Stimulated activated naive B cell treated with anti-CD40 and anti-IgM and Interleukin-4, amounts not matched to agents 10 μg/mL and 1 μg/mL and 100 μg/mL, for 72 hours (primary cell): ENCODE data around the gene PRKG1.

Source experiments
- ATAC-seq, 2 donors: fragments of 150-1000 bp; cut with Tn5 transposase; replicated peaks; 2 replicates each; pipeline ENCODE4 v1.10.0; 2021; ENCODE audit warnings: moderate library complexity in 1 of 2
- DNase-seq: peaks from one replicate; pipeline ENCODE4 v3.0.0; 2021
- H3K27ac Mint-ChIP-seq: one replicate; pipeline ENCODE4 v1.8.0; 2022; ENCODE audit warnings: mild to moderate bottlenecking, mixed read lengths
- H3K27me3 Mint-ChIP-seq, 2 donors: one replicate each; pipeline ENCODE4 v1.8.0; 2022; ENCODE audit warnings: mixed read lengths in 2 of 2
- H3K36me3 Mint-ChIP-seq, 2 donors: one replicate each; pipeline ENCODE4 v1.8.0; 2022; ENCODE audit warnings: mixed read lengths in 2 of 2, mild to moderate bottlenecking in 1 of 2
- H3K4me1 Mint-ChIP-seq, 2 donors: one replicate each; pipeline ENCODE4 v1.8.0; 2022; ENCODE audit warnings: mixed read lengths in 2 of 2, mild to moderate bottlenecking in 1 of 2
- H3K4me3 Mint-ChIP-seq, 2 donors: one replicate each; pipeline ENCODE4 v1.8.0; 2022; ENCODE audit warnings: mild to moderate bottlenecking in 2 of 2, mixed read lengths in 2 of 2, moderate library complexity in 1 of 2
- H3K9me3 Mint-ChIP-seq, 2 donors: one replicate each; pipeline ENCODE4 v1.8.0; 2022; ENCODE audit warnings: mixed read lengths in 2 of 2, mild to moderate bottlenecking in 1 of 2

PRKG1 gene

GRCh38 chr10:52313933-52314821, 1239.9 kb downstream of the PRKG1 start, which contains the start of gene DKK1:
DKK1 (plus strand) TSS chr10:52314281; CDS start chr10:52314435, 154 bp downstream.
- Mint-ChIP-seq H3K27me3 (peaks cover 43 to 53% of the 10 kb centered on the region in 2 donors), H3K4me3 (peak within 1 kb of the TSS; percentile 79), H3K9me3 (no peaks in the 10 kb centered on the region), H3K27ac (no peak within 1 kb of the TSS), H3K36me3 (no peaks in the 10 kb centered on the region), H3K4me1 (peaks cover 13 to 29% of the 10 kb centered on the region in 2 donors)
- DNase-seq (peak; percentile 25), ATAC-seq (peak; percentile 80)

- DNase-seq (peak; percentile 1), ATAC-seq (peak; percentile 43 to 44)
- no peak overlapping the region for H3K27ac Mint-ChIP-seq
- no peaks in the 10 kb centered on the region for H3K36me3 Mint-ChIP-seq
- H3K9me3 Mint-ChIP-seq: no peaks in the 10 kb centered on the region
- peaks cover 13 to 29% of the 10 kb centered on the region in 2 donors for H3K4me1 Mint-ChIP-seq
- H3K4me3 Mint-ChIP-seq: peak overlapping the region; percentile 79
- peaks cover 35 to 47% of the 10 kb centered on the region in 2 donors for H3K27me3 Mint-ChIP-seq
These were observed 1240.7 kb downstream of the PRKG1 start for GRCh38 chr10:52314822-52315552.

GRCh38 chr10:52316001-52316400, 1241.7 kb downstream of the PRKG1 start:
- peaks cover 29 to 42% of the 10 kb centered on the region in 2 donors for H3K27me3 Mint-ChIP-seq
- H3K4me3 Mint-ChIP-seq: no peak overlapping the region
- DNase-seq: no peak
- peaks cover 13 to 29% of the 10 kb centered on the region in 2 donors for H3K4me1 Mint-ChIP-seq
- no peak overlapping the region for H3K27ac Mint-ChIP-seq
- no peaks in the 10 kb centered on the region for H3K9me3 Mint-ChIP-seq
- H3K36me3 Mint-ChIP-seq: no peaks in the 10 kb centered on the region
- no peak for ATAC-seq

- ATAC-seq (no peak), DNase-seq (no peak)
- H3K27ac Mint-ChIP-seq: no peak overlapping the region
- H3K9me3 Mint-ChIP-seq: no peaks in the 10 kb centered on the region
- H3K4me3 Mint-ChIP-seq: no peak overlapping the region
- H3K27me3 Mint-ChIP-seq: peaks cover 29 to 37% of the 10 kb centered on the region in 2 donors
- no peaks in the 10 kb centered on the region for H3K36me3 Mint-ChIP-seq
- peaks cover 13 to 29% of the 10 kb centered on the region in 2 donors for H3K4me1 Mint-ChIP-seq
These were observed 1242.2 kb downstream of the PRKG1 start for GRCh38 chr10:52316500-52316899.

GRCh38 chr10:52318136-52318701, 1243.9 kb downstream of the PRKG1 start:
- H3K36me3 Mint-ChIP-seq: no peaks in the 10 kb centered on the region
- H3K4me1 Mint-ChIP-seq: peaks cover 10 to 24% of the 10 kb centered on the region in 2 donors
- no peak for DNase-seq
- no peaks in the 10 kb centered on the region for H3K9me3 Mint-ChIP-seq
- H3K27ac Mint-ChIP-seq: no peak overlapping the region
- no peak overlapping the region for H3K4me3 Mint-ChIP-seq
- ATAC-seq: no peak
- peaks cover 24 to 30% of the 10 kb centered on the region in 2 donors for H3K27me3 Mint-ChIP-seq

- DNase-seq (no peak), ATAC-seq (no peak)
- Mint-ChIP-seq H3K27me3 (peaks cover 18 to 25% of the 10 kb centered on the region in 2 donors), H3K4me3 (no peak overlapping the region), H3K4me1 (peaks cover 6 to 17% of the 10 kb centered on the region in 2 donors), H3K9me3 (no peaks in the 10 kb centered on the region), H3K36me3 (no peaks in the 10 kb centered on the region), H3K27ac (no peak overlapping the region)
These were observed 1244.7 kb downstream of the PRKG1 start for GRCh38 chr10:52318822-52319464.

GRCh38 chr10:52319926-52320325, 1245.6 kb downstream of the PRKG1 start:
- Mint-ChIP-seq H3K9me3 (no peaks in the 10 kb centered on the region), H3K27me3 (peaks cover 8 to 15% of the 10 kb centered on the region in 2 donors), H3K36me3 (no peaks in the 10 kb centered on the region), H3K4me3 (no peak overlapping the region), H3K27ac (no peak overlapping the region), H3K4me1 (peaks cover under 1 to 7% of the 10 kb centered on the region in 2 donors)
- ATAC-seq (no peak), DNase-seq (no peak)

GRCh38 chr10:52322323-52322722, 1248.0 kb downstream of the PRKG1 start:
- Mint-ChIP-seq H3K36me3 (no peaks in the 10 kb centered on the region), H3K27me3 (peaks cover 0 to 5% of the 10 kb centered on the region in 2 donors), H3K4me1 (no peaks in the 10 kb centered on the region), H3K9me3 (peaks cover 0 to 1% of the 10 kb centered on the region in 2 donors), H3K4me3 (no peak overlapping the region), H3K27ac (no peak overlapping the region)
- no peak for ATAC-seq
- DNase-seq: no peak

GRCh38 chr10:52322936-52323335, 1248.6 kb downstream of the PRKG1 start:
- Mint-ChIP-seq H3K27ac (no peak overlapping the region), H3K9me3 (peaks cover 0 to 1% of the 10 kb centered on the region in 2 donors), H3K4me3 (no peak overlapping the region), H3K36me3 (no peaks in the 10 kb centered on the region), H3K4me1 (no peaks in the 10 kb centered on the region), H3K27me3 (peaks cover 0 to 4% of the 10 kb centered on the region in 2 donors)
- DNase-seq: no peak
- no peak for ATAC-seq

- Mint-ChIP-seq H3K27ac (no peak overlapping the region), H3K27me3 (peaks cover 0 to 4% of the 10 kb centered on the region in 2 donors), H3K36me3 (no peaks in the 10 kb centered on the region), H3K9me3 (peaks cover 0 to 1% of the 10 kb centered on the region in 2 donors), H3K4me1 (no peaks in the 10 kb centered on the region), H3K4me3 (no peak overlapping the region)
- DNase-seq: no peak
- no peak for ATAC-seq
These were observed 1252.1 kb downstream of the PRKG1 start for GRCh38 chr10:52326382-52326781.

GRCh38 chr10:52331638-52332364, 1257.5 kb downstream of the PRKG1 start:
- no peak for ATAC-seq
- Mint-ChIP-seq H3K27ac (no peak overlapping the region), H3K27me3 (no peaks in the 10 kb centered on the region), H3K36me3 (no peaks in the 10 kb centered on the region), H3K9me3 (no peaks in the 10 kb centered on the region), H3K4me1 (no peaks in the 10 kb centered on the region), H3K4me3 (no peak overlapping the region)
- DNase-seq: no peak

GRCh38 chr10:52332815-52333214, 1258.5 kb downstream of the PRKG1 start:
- Mint-ChIP-seq H3K27ac (no peak overlapping the region), H3K4me1 (no peaks in the 10 kb centered on the region), H3K9me3 (no peaks in the 10 kb centered on the region), H3K4me3 (no peak overlapping the region), H3K36me3 (no peaks in the 10 kb centered on the region), H3K27me3 (peaks cover 0 to 4% of the 10 kb centered on the region in 2 donors)
- DNase-seq: no peak
- no peak for ATAC-seq

- Mint-ChIP-seq H3K9me3 (no peaks in the 10 kb centered on the region), H3K4me1 (no peaks in the 10 kb centered on the region), H3K4me3 (no peak overlapping the region), H3K36me3 (no peaks in the 10 kb centered on the region), H3K27me3 (peaks cover 0 to 6% of the 10 kb centered on the region in 2 donors), H3K27ac (no peak overlapping the region)
- DNase-seq (no peak), ATAC-seq (no peak)
These were observed 1260.3 kb downstream of the PRKG1 start for GRCh38 chr10:52334595-52334994.
